SK-N-MC (cell line): ENCODE results near the gene N4BP2L1.
"Not testable (repeated sequence)": the region's sequence is repeated elsewhere in the genome, so short reads cannot be mapped to it uniquely, and the experiment has no call there.

Experiments
- EZH2 ChIP-seq: fragments of 200-600 bp; sonication (generic); IDR thresholded peaks from one replicate; pipeline ENCODE4 v1.6.1; 2017; ENCODE audit warnings: antibody characterized with exemption
- FOXP2 ChIP-seq: optimal IDR thresholded peaks from 2 replicates; pipeline ENCODE3; 2011; ENCODE audit warnings: mild to moderate bottlenecking, moderate library complexity; ENCODE audit not compliant: insufficient read depth; ENCODE audit errors: extremely low read length, control extremely low read depth
- POLR2AphosphoS5 ChIP-seq: IDR thresholded peaks from 2 replicates; pipeline ENCODE4 v1.6.1; 2012; ENCODE audit warnings: mild to moderate bottlenecking, low read depth, low read length, borderline replicate concordance

- TF ChIP-seq POLR2AphosphoS5, EZH2, FOXP2: not testable (repeated sequence)
Observed at GRCh38 chr13:32355935-32356334, 72.0 kb downstream of the N4BP2L1 start.
